ENCODE measurements around the gene PSMG1.
A peak's percentile ranks its signal among the peaks of the same experiment; 100 is the strongest.

PSMG1 gene

GRCh38 chr21:39182484-39183271 lies 573 bp downstream of the PSMG1 start:
- Histone ChIP-seq H3K79me2 (ENCODE audit: insufficient read depth, low read depth) (peaks cover 32% of the 10 kb centered on the region), H3K4me3 (IDR thresholded peaks at IDR 0.05; ENCODE audit: insufficient read depth, low read depth, low read length) (no peak overlapping the region), H3K27me3 (ENCODE audit: insufficient read depth, low read depth) (no peaks in the 10 kb centered on the region), H2AFZ (ENCODE audit: low read depth) (peak overlapping the region; percentile 66), H3K9ac (peak overlapping the region; percentile 86), H3K27ac (peak overlapping the region; percentile 68), H3K4me2 (peak overlapping the region; percentile 99), H3K36me3 (ENCODE audit: insufficient read depth) (no peaks in the 10 kb centered on the region), H3K4me1 (ENCODE audit: low read depth, poor library complexity, severe bottlenecking) (peaks cover 39% of the 10 kb centered on the region), H4K20me1 (ENCODE audit: insufficient read depth) (no peaks in the 10 kb centered on the region)
- no peak for TF ChIP-seq CTCF (conservative IDR thresholded peaks at IDR 0.05; ENCODE audit: low read depth, low read length)

GRCh38 chr21:39182016-39182415 lies 1.2 kb downstream of the PSMG1 start:
- Histone ChIP-seq H3K4me2 (peak overlapping the region; percentile 99), H3K4me1 (ENCODE audit: low read depth, poor library complexity, severe bottlenecking) (peaks cover 33% of the 10 kb centered on the region), H3K9ac (peak overlapping the region; percentile 86; the same call in 1 of the 2 replicates), H3K27me3 (ENCODE audit: insufficient read depth, low read depth) (no peaks in the 10 kb centered on the region), H2AFZ (ENCODE audit: low read depth) (peak overlapping the region; percentile 66; the same call in 1 of the 2 replicates), H4K20me1 (ENCODE audit: insufficient read depth) (no peaks in the 10 kb centered on the region), H3K27ac (no peak overlapping the region), H3K36me3 (ENCODE audit: insufficient read depth) (no peaks in the 10 kb centered on the region), H3K79me2 (ENCODE audit: insufficient read depth, low read depth) (peaks cover 32% of the 10 kb centered on the region), H3K4me3 (IDR thresholded peaks at IDR 0.05; ENCODE audit: insufficient read depth, low read depth, low read length) (no peak overlapping the region)
- TF ChIP-seq CTCF (conservative IDR thresholded peaks at IDR 0.05; ENCODE audit: low read depth, low read length): no peak

- Histone ChIP-seq H3K27ac (no peak overlapping the region), H3K4me1 (ENCODE audit: low read depth, poor library complexity, severe bottlenecking) (peaks cover 30% of the 10 kb centered on the region), H3K4me3 (IDR thresholded peaks at IDR 0.05; ENCODE audit: insufficient read depth, low read depth, low read length) (no peak overlapping the region), H2AFZ (ENCODE audit: low read depth) (no peak overlapping the region), H3K9ac (no peak overlapping the region), H3K4me2 (peak overlapping the region; percentile 99), H3K79me2 (ENCODE audit: insufficient read depth, low read depth) (peaks cover 32% of the 10 kb centered on the region), H3K36me3 (ENCODE audit: insufficient read depth) (no peaks in the 10 kb centered on the region), H3K27me3 (ENCODE audit: insufficient read depth, low read depth) (no peaks in the 10 kb centered on the region), H4K20me1 (ENCODE audit: insufficient read depth) (no peaks in the 10 kb centered on the region)
- no peak for TF ChIP-seq CTCF (conservative IDR thresholded peaks at IDR 0.05; ENCODE audit: low read depth, low read length)
These were observed 1.9 kb downstream of the PSMG1 start for GRCh38 chr21:39181205-39181818.

GRCh38 chr21:39180429-39181019 lies 2.7 kb downstream of the PSMG1 start:
- Histone ChIP-seq H4K20me1 (ENCODE audit: insufficient read depth) (no peaks in the 10 kb centered on the region), H3K4me3 (IDR thresholded peaks at IDR 0.05; ENCODE audit: insufficient read depth, low read depth, low read length) (no peak overlapping the region), H3K27me3 (ENCODE audit: insufficient read depth, low read depth) (no peaks in the 10 kb centered on the region), H3K9ac (no peak overlapping the region), H3K4me1 (ENCODE audit: low read depth, poor library complexity, severe bottlenecking) (peaks cover 29% of the 10 kb centered on the region), H2AFZ (ENCODE audit: low read depth) (no peak overlapping the region), H3K79me2 (ENCODE audit: insufficient read depth, low read depth) (peaks cover 32% of the 10 kb centered on the region), H3K27ac (no peak overlapping the region), H3K4me2 (no peak overlapping the region; the same call in 1 of the 2 replicates), H3K36me3 (ENCODE audit: insufficient read depth) (no peaks in the 10 kb centered on the region)
- TF ChIP-seq CTCF (conservative IDR thresholded peaks at IDR 0.05; ENCODE audit: low read depth, low read length): no peak

Measured in KMS-11 (cell line).